TTC549 (cell line): ENCODE measurements around the gene KL.

Source experiments
- FAIRE-seq: peaks from 2 replicates; lab custom pipeline; 2012; peaks lifted over from hg19 to GRCh38; lab: Jason Lieb, UNC

The KL gene

GRCh38 chr13:33006134-33006533, 10.1 kb upstream of the KL start:
- FAIRE-seq, result no peak

- FAIRE-seq, result no peak
Measured at GRCh38 chr13:33006638-33007037, 9.6 kb upstream of the KL start.

GRCh38 chr13:33007237-33007636, 9.0 kb upstream of the KL start:
- no peak for FAIRE-seq

GRCh38 chr13:33007950-33008349, 8.3 kb upstream of the KL start:
- FAIRE-seq, result no peak

GRCh38 chr13:33008946-33009722, 7.1 kb upstream of the KL start:
- FAIRE-seq, result no peak

GRCh38 chr13:33011828-33012470, 4.3 kb upstream of the KL start:
- FAIRE-seq, result no peak

GRCh38 chr13:33014291-33014690, 1.9 kb upstream of the KL start:
- no peak for FAIRE-seq

- no peak for FAIRE-seq
Measured at GRCh38 chr13:33015241-33015668, 968 bp upstream of the KL start.

- FAIRE-seq, result no peak
Measured at GRCh38 chr13:33015791-33016323, 366 bp upstream of the KL start.

GRCh38 chr13:33017323-33017929, 1.2 kb downstream of the KL start:
- no peak for FAIRE-seq

GRCh38 chr13:33018886-33019285, 2.7 kb downstream of the KL start:
- FAIRE-seq, result no peak

GRCh38 chr13:33022986-33023385, 6.8 kb downstream of the KL start:
- no peak for FAIRE-seq

GRCh38 chr13:33025220-33025744, 9.1 kb downstream of the KL start:
- no peak for FAIRE-seq

GRCh38 chr13:33026489-33027152, 10.4 kb downstream of the KL start:
- no peak for FAIRE-seq

GRCh38 chr13:33028620-33029019, 12.4 kb downstream of the KL start:
- no peak for FAIRE-seq

GRCh38 chr13:33031277-33031676, 15.1 kb downstream of the KL start:
- FAIRE-seq, result no peak

- no peak for FAIRE-seq
Measured at GRCh38 chr13:33032037-33032625, 15.9 kb downstream of the KL start.

- FAIRE-seq, result no peak
Measured at GRCh38 chr13:33033051-33033812, 17.0 kb downstream of the KL start.

- FAIRE-seq, result no peak
Measured at GRCh38 chr13:33033986-33034385, 17.8 kb downstream of the KL start.

- no peak for FAIRE-seq
Measured at GRCh38 chr13:33034882-33035520, 18.8 kb downstream of the KL start.

GRCh38 chr13:33037673-33038072, 21.4 kb downstream of the KL start:
- FAIRE-seq, result no peak
